Ovary (tissue), 9 donors: Measurements from ENCODE around the gene OSGEP. TPM values are rescaled to one million over a fixed set of nuclear protein-coding genes. Genes with fewer than 3 reads are reported as not detected.

Source experiments
- DNase-seq, 5 donors: peaks; one replicate each; pipeline ENCODE4 v3.0.0-alpha.2; 2019 to 2020
- H3K27ac ChIP-seq, 2 donors: fragments of 200-600 bp; one replicate each; pipeline versions ENCODE4 v1.5.1 to v1.8.0; 2019 to 2022
- H3K27me3 ChIP-seq: fragments of 200-600 bp; one replicate; pipeline ENCODE4 v1.8.0; 2022
- H3K36me3 ChIP-seq: fragments of 200-600 bp; sonication (generic); one replicate; pipeline ENCODE4 v1.5.1; 2019
- H3K4me1 ChIP-seq: one replicate; pipeline ENCODE4 v1.8.1; 2013; ENCODE audit warnings: mild to moderate bottlenecking, moderate library complexity; ENCODE audit not compliant: insufficient read depth
- H3K4me3 ChIP-seq: fragments of 200-600 bp; sonication (generic); one replicate; pipeline ENCODE4 v1.5.1; 2017
- H3K9me3 ChIP-seq, 2 donors: fragments of 200-600 bp in 1 of 2; sonication (generic) in 1 of 2; one replicate each; pipeline versions ENCODE4 v1.5.1 to v1.8.1; 2013 to 2019; ENCODE audit warnings: mild to moderate bottlenecking in 1 of 2, moderate library complexity in 1 of 2
- EP300 ChIP-seq: sonication (generic); formaldehyde crosslinking; IDR thresholded peaks from one replicate; pipeline ENCODE4 v1.6.1; 2017; ENCODE audit warnings: antibody characterized with exemption
- POLR2A ChIP-seq: fragments of 450-650 bp; IDR thresholded peaks from one replicate; pipeline ENCODE4 v1.6.1; 2017; ENCODE audit warnings: antibody characterized with exemption, mild to moderate bottlenecking, moderate library complexity
- WGBS, 3 donors: extraction: QIAGEN DNeasy Blood & Tissue Kit in 1 of 3; methylation state at CpG; one replicate each; pipeline versions ENCODE4 v1.1.5 to v1.1.7; 2013 to 2017; 5-methylcytosine and 5-hydroxymethylcytosine counted together
- intact Hi-C, 4 donors: fragments of 100-400 bp; cut with DNase I; formaldehyde crosslinking; loops; one replicate each; pipeline versions ENCODE4 v1.11.0 to v1.15.1; 2022 to 2023
- polyA plus RNA-seq, 2 donors: library from polyadenylated mRNA; stranded (reverse); fragments of 200-250 nt in 1 of 2; fragments of 350-450 nt in 1 of 2; fragmentation: Illumina TruSeq in 1 of 2; extraction: RNeasy Lipid Tissue Mini Kit (QIAGEN cat#74804) in 1 of 2; gene quantifications; one replicate each; pipeline ENCODE4 v1.2.3, GENCODE V29; 2013 to 2014
- total RNA-seq, 7 donors: library from RNA; depleted of rRNA in 2 of 7; stranded (reverse); fragments of >200 nt in 2 of 7; fragmentation: NEBNext Ultra II Directional in 3 of 7; extraction: Animal tissue kit (Norgen Biotek cat#: 25700) in 3 of 7; gene quantifications; one replicate each; pipeline versions ENCODE4 v1.1.0 to v1.2.4, GENCODE V29; 2016 to 2023
- TF ChIP-seq, protein P1 (sequence below), 3 donors: fragments of 450-650 bp in 2 of 3; fragments of 200-600 bp in 1 of 3; IDR thresholded peaks; one replicate each; pipeline versions ENCODE4 v1.5.1 to v1.8.0; 2016 to 2022; ENCODE audit warnings: antibody characterized with exemption in 3 of 3, mild to moderate bottlenecking in 1 of 3
- donor health status: DM: no; HTN: no; CAD: no; lungs with moderate emphysema.
- donor health status: DM: no; HTN: no; CAD: no.
- donor health status: Bipolar disorder and iron deficiency.
- donor health status: DM: yes; HTN: yes; CAD: no.
- donor health status: DM: no; HTN: no; CAD: no.
- donor health status: DM: yes; HTN: yes; CAD: no.

The OSGEP gene
- total and polyA plus RNA-seq, 9 donors: 31.8 to 68.8 (median 38.1) TPM

DNA sequence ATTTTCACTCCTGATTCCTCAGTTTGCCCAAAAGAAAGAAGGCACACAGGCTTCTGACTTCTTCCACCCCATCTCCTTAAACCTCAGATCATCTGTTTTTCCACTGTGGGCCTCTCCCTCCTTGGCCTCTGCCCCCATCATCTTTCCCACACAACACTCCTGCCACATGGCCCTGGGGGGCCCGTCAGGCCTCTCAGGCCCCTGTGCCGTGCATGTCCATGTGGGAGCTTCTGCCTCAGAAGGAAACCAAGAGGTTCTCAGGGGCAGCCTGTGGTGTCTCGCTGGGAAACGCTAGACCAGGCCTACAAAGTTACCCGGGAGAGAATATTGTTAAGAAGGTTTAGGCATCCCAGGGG lies 26.6 kb downstream of the OSGEP start:
- no peaks in the 10 kb centered on the region for H3K9me3 ChIP-seq
- H3K4me3 ChIP-seq: no peak overlapping the region
- H3K36me3 ChIP-seq: no peaks in the 10 kb centered on the region
- no peaks in the 10 kb centered on the region for H3K27me3 ChIP-seq
- H3K4me1 ChIP-seq: peaks cover 3% of the 10 kb centered on the region
- intact Hi-C loops: no loop called here
- DNase-seq: no peak
- 43 to 59% (median 47%) methylated on average over 5 of the region's 5 CpGs for WGBS, 3 donors
- TF ChIP-seq, protein P1, sequence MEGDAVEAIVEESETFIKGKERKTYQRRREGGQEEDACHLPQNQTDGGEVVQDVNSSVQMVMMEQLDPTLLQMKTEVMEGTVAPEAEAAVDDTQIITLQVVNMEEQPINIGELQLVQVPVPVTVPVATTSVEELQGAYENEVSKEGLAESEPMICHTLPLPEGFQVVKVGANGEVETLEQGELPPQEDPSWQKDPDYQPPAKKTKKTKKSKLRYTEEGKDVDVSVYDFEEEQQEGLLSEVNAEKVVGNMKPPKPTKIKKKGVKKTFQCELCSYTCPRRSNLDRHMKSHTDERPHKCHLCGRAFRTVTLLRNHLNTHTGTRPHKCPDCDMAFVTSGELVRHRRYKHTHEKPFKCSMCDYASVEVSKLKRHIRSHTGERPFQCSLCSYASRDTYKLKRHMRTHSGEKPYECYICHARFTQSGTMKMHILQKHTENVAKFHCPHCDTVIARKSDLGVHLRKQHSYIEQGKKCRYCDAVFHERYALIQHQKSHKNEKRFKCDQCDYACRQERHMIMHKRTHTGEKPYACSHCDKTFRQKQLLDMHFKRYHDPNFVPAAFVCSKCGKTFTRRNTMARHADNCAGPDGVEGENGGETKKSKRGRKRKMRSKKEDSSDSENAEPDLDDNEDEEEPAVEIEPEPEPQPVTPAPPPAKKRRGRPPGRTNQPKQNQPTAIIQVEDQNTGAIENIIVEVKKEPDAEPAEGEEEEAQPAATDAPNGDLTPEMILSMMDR (IDR thresholded peaks at IDR 0.05): no peak
- no peak for TF ChIP-seq EP300
- TF ChIP-seq POLR2A: no peak
- no peak overlapping the region for H3K27ac ChIP-seq

DNA sequence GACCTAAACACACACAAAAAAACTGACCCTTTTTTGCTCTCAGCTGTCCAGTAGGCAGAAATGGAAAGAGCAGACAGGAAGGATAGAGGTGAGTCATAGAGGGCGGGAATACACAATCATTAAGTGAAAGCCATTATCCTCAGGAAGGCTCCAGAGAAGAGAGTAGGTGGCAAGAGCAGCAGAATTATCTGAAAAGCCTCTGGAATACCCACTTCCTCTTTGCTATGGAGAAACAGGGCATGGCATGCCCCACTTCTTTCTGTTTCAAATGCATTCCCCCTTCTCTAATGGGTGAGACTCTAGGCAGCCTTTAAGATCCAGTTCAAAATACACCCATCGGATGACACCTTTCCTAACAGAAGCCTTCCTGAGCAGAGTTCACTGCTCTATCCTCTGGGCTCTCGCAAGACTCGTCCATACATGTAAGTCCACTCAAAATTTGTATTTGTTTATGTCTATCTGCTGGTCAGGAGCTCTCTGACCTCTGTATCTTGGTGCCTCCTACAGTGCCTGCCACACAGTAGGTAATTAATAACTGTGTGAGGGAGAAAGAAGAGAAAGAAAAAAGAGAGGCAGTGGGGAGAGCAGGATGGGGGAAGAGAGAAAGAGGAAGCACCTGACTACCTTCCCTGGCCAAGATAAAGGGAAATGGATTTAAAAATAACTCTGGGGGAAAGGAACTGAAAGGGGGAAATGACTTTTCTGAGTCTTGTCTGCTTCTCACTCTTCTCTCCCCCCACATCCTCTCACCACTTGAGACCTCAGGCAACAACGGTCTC lies 27.2 kb downstream of the OSGEP start:
- no peaks in the 10 kb centered on the region for H3K27me3 ChIP-seq
- no peak overlapping the region for H3K4me3 ChIP-seq
- H3K4me1 ChIP-seq: peaks cover 3% of the 10 kb centered on the region
- no peak overlapping the region for H3K27ac ChIP-seq
- intact Hi-C loops: no loop called here
- 74 to 82% (median 82%) methylated on average over 5 of the region's 5 CpGs for WGBS, 3 donors
- H3K36me3 ChIP-seq: no peaks in the 10 kb centered on the region
- no peak for DNase-seq
- TF ChIP-seq, protein P1 (IDR thresholded peaks at IDR 0.05): no peak
- TF ChIP-seq EP300 (no peak), POLR2A (no peak)
- no peaks in the 10 kb centered on the region for H3K9me3 ChIP-seq

DNA sequence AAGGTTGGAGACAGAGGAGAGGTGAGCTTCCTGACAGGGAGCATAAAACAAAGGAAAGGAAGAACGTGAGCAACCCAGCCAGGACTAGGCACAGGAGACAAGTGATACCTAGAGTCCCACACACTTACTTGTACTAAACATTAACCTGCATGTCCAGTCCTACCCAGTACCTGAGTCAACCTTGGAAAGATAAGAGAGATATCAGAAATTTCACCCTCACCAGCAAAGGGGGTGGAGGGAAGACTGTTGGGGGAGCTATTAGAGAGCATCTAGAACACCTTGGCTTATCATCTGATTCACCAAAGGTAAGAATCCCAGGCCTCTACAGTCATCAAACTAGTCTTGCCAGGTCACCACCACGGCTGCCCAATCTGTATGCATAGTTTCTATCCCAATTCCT lies 29.8 kb downstream of the OSGEP start:
- no peak for TF ChIP-seq EP300
- TF ChIP-seq, protein P1 (IDR thresholded peaks at IDR 0.05): no peak
- TF ChIP-seq POLR2A: no peak
- H3K4me3 ChIP-seq: no peak overlapping the region
- H3K9me3 ChIP-seq: no peaks in the 10 kb centered on the region
- no peak for DNase-seq
- no peaks in the 10 kb centered on the region for H3K27me3 ChIP-seq
- no peaks in the 10 kb centered on the region for H3K36me3 ChIP-seq
- intact Hi-C loops: no loop called here
- no peak overlapping the region for H3K27ac ChIP-seq
- WGBS, 3 donors: 27 to 40% (median 35%) methylated on average over 2 of the region's 2 CpGs
- H3K4me1 ChIP-seq: peaks cover under 1% of the 10 kb centered on the region

DNA sequence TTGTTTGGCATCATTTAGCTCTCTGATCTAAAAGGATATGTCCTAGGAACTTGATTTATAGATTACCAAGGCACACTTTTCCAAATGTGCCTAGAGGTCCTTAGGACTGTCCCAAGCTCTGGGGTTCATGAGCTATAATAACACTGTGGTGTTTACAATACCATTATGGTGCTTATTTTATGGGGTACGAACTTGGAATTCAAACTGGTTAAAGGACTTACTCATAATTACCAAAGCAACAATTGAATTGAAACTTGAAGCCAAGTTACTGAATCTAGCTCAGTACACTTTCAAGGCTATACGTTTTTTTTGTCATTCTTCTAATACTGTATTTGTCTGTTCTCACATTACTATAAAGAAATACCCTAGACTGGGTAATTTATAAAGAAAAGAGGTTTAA lies 31.7 kb downstream of the OSGEP start:
- intact Hi-C loops: no loop called here
- Histone ChIP-seq H3K4me1 (no peaks in the 10 kb centered on the region), H3K9me3 (no peaks in the 10 kb centered on the region), H3K27ac (no peak overlapping the region), H3K4me3 (no peak overlapping the region), H3K36me3 (no peaks in the 10 kb centered on the region), H3K27me3 (no peaks in the 10 kb centered on the region)
- WGBS, 3 donors: 31 to 60% (median 45%) methylated on average over 2 of the region's 2 CpGs
- TF ChIP-seq EP300: no peak
- TF ChIP-seq, protein P1 (IDR thresholded peaks at IDR 0.05): no peak
- TF ChIP-seq POLR2A: no peak
- DNase-seq: no peak
